Gastrocnemius medialis (tissue), 4 donors: ENCODE results near the gene GPR157. TPM values are rescaled to one million over a fixed set of nuclear protein-coding genes. Genes with fewer than 3 reads are reported as not detected.

Source experiments
- ATAC-seq, 2 donors: fragments of 150-250 bp; one replicate each; pipeline ENCODE4 v1.9.1; 2016
- DNase-seq, 2 donors: peaks; one replicate each; pipeline ENCODE4 v3.0.0-alpha.2; 2019
- H3K27ac ChIP-seq, 4 donors: fragments of 200-600 bp; sonication (generic); 1 replicate in 1 of 4; 2 replicates in 3 of 4; pipeline ENCODE4 v1.5.1; 2016 to 2018; ENCODE audit warnings: mild to moderate bottlenecking in 2 of 4, moderate library complexity in 1 of 4
- H3K27me3 ChIP-seq, 3 donors: fragments of 200-600 bp; sonication (generic) in 2 of 3; 1 replicate in 1 of 3; 2 replicates in 2 of 3; pipeline versions ENCODE4 v1.5.1 to v1.6.0; 2016 to 2019; ENCODE audit warnings: mild to moderate bottlenecking in 1 of 3, moderate library complexity in 1 of 3
- H3K36me3 ChIP-seq, 2 donors: fragments of 200-600 bp; sonication (generic) in 1 of 2; one replicate each; pipeline ENCODE4 v1.5.1; 2017 to 2018
- H3K4me1 ChIP-seq, 2 donors: fragments of 200-600 bp; sonication (generic) in 1 of 2; one replicate each; pipeline ENCODE4 v1.5.1; 2016 to 2017; ENCODE audit warnings: mild to moderate bottlenecking in 2 of 2
- H3K4me3 ChIP-seq, 4 donors: fragments of 200-600 bp; sonication (generic) in 3 of 4; 1 replicate in 1 of 4; 2 replicates in 3 of 4; pipeline ENCODE4 v1.5.1; 2016 to 2019; ENCODE audit warnings: mild to moderate bottlenecking in 2 of 4
- H3K9me3 ChIP-seq, 3 donors: fragments of 200-600 bp; sonication (generic) in 2 of 3; 1 replicate in 1 of 3; 2 replicates in 2 of 3; pipeline ENCODE4 v1.5.1; 2016 to 2019
- POLR2A ChIP-seq, 2 donors: fragments of 450-650 bp; IDR thresholded peaks; one replicate each; pipeline ENCODE4 v1.6.1; 2017; ENCODE audit warnings: antibody characterized with exemption in 2 of 2, mild to moderate bottlenecking in 2 of 2, moderate library complexity in 2 of 2
- in situ Hi-C, 4 donors: fragments of 200-750 bp; cut with MboI; loops; one replicate each; pipeline versions ENCODE4 v1.15.0 to v1.8.0; 2017; ENCODE audit warnings: low sequenced_read_pairs in 4 of 4
- intact Hi-C: fragments of 100-400 bp; cut with DNase I; formaldehyde crosslinking; loops from one replicate; pipeline ENCODE4 v1.15.1; 2023; ENCODE audit warnings: low total_unique reads
- total RNA-seq, 4 donors: library from RNA; depleted of rRNA; stranded (reverse); fragments of >200 nt; gene quantifications; one replicate each; pipeline versions ENCODE4 v1.1.0 to v1.2.3, GENCODE V29; 2016
- TF ChIP-seq, protein P1 (sequence below), 5 experiments: fragments of 450-650 bp in 3 of 5; fragments of 200-600 bp in 2 of 5; sonication (generic) in 2 of 5; IDR thresholded peaks in 4 of 5; conservative IDR thresholded peaks in 1 of 5; 1 replicate in 4 of 5; 2 replicates in 1 of 5; pipeline ENCODE4 v1.5.1; 2016 to 2019; ENCODE audit warnings: antibody characterized with exemption in 5 of 5, mild to moderate bottlenecking in 3 of 5, moderate library complexity in 3 of 5

The GPR157 gene
- total RNA-seq, 4 donors from 2014 or later, result 12.9 to 38.1 (median 18.9) TPM

DNA sequence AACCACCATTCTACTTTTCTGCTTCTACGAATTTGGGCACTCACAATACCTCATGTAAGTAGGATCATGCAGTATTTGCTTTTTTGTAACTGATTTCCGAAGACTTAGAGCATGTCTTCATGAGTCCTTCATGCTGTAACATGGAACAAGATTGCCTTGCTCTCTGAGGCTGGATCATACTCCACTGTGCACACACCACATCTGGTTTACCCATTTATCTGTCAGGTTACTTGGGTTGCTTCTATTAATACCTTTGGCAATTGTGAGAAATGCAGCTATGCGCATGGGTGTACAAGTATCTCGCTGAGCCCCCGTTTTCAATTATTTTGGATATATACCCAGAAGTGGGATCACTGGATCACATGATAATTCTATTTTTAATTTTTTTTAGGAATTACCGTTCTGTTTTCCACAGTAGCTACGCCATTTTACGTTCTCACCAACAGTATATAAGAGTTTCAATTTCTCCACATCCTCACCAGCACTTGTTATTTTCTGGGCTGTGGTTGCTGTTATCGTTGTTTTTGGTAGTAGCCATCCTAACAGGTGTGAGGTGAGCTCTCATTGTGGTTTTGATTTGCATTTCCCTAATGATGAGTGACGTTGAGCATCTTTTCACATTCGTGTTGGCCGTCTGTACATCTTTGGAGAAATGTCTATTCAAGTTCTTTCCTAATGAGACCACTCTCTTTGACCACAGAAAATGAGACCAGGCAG, 48.8 kb downstream of the GPR157 start:
- in situ Hi-C loops (no loop called here), intact Hi-C loops (no loop called here)
- H3K4me3 ChIP-seq, result no peak overlapping the region
- H3K4me1 ChIP-seq, result peaks cover 6 to 12% of the 10 kb centered on the region in 2 donors
- no peak for TF ChIP-seq POLR2A (IDR thresholded peaks at IDR 0.05)
- TF ChIP-seq, protein P1, sequence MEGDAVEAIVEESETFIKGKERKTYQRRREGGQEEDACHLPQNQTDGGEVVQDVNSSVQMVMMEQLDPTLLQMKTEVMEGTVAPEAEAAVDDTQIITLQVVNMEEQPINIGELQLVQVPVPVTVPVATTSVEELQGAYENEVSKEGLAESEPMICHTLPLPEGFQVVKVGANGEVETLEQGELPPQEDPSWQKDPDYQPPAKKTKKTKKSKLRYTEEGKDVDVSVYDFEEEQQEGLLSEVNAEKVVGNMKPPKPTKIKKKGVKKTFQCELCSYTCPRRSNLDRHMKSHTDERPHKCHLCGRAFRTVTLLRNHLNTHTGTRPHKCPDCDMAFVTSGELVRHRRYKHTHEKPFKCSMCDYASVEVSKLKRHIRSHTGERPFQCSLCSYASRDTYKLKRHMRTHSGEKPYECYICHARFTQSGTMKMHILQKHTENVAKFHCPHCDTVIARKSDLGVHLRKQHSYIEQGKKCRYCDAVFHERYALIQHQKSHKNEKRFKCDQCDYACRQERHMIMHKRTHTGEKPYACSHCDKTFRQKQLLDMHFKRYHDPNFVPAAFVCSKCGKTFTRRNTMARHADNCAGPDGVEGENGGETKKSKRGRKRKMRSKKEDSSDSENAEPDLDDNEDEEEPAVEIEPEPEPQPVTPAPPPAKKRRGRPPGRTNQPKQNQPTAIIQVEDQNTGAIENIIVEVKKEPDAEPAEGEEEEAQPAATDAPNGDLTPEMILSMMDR (IDR thresholded peaks at IDR 0.05 in 4 of 5, conservative IDR thresholded peaks at IDR 0.05 in 1 of 5), result no peak
- H3K27me3 ChIP-seq, result no peaks in the 10 kb centered on the region
- no peak overlapping the region for H3K27ac ChIP-seq
- no peaks in the 10 kb centered on the region for H3K36me3 ChIP-seq
- H3K9me3 ChIP-seq, result no peaks in the 10 kb centered on the region
- peak in 1 of 2 donors; percentile 36 for ATAC-seq
- no peak for DNase-seq

DNA sequence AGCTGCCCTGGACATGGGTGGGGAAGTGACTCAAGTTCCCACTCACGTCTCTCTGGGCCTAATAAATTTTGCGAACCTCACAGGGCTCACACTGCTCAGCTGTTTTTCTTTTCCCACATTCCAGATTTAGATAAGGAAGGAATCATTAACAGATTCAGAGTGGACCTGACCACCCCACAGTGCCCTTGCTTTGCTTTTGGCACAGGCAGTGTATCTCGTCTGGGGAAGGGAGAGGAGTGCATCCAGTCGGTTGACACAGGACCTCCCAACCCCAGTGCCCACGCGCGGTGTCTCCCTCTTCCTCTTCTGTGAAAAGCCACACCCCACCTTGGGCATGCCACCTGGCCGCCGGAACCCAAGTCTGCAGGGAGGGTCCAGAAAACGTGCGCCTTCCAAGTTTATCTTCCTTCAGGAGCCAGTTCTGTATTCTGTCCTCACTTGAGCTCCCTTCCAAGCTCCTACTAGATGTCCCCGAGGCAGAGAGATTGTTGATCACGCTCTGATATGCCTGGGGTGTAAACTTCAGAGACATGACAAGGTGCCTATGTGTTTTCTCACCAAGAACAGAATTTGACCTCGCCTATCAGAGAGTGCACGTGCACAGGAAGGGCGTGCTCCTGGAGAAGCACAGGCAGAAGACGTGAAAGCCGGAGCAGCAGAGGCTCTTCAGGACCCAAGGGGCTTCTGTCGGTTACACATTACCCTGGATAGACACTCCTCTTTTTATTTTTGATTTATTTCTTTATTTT, 50.0 kb downstream of the GPR157 start:
- no peaks in the 10 kb centered on the region for H3K27me3 ChIP-seq
- intact Hi-C loops, result no loop called here
- DNase-seq (no peak), ATAC-seq (peak in 1 of 2 donors; percentile 23)
- H3K4me1 ChIP-seq, result peaks cover 6 to 12% of the 10 kb centered on the region in 2 donors
- no peak overlapping the region for H3K4me3 ChIP-seq
- no peak for TF ChIP-seq POLR2A (IDR thresholded peaks at IDR 0.05)
- TF ChIP-seq, protein P1 (IDR thresholded peaks at IDR 0.05 in 4 of 5, conservative IDR thresholded peaks at IDR 0.05 in 1 of 5), result no peak
- H3K27ac ChIP-seq, result no peak overlapping the region
- in situ Hi-C loops, result no loop called here
- H3K36me3 ChIP-seq, result no peaks in the 10 kb centered on the region
- H3K9me3 ChIP-seq, result no peaks in the 10 kb centered on the region

DNA sequence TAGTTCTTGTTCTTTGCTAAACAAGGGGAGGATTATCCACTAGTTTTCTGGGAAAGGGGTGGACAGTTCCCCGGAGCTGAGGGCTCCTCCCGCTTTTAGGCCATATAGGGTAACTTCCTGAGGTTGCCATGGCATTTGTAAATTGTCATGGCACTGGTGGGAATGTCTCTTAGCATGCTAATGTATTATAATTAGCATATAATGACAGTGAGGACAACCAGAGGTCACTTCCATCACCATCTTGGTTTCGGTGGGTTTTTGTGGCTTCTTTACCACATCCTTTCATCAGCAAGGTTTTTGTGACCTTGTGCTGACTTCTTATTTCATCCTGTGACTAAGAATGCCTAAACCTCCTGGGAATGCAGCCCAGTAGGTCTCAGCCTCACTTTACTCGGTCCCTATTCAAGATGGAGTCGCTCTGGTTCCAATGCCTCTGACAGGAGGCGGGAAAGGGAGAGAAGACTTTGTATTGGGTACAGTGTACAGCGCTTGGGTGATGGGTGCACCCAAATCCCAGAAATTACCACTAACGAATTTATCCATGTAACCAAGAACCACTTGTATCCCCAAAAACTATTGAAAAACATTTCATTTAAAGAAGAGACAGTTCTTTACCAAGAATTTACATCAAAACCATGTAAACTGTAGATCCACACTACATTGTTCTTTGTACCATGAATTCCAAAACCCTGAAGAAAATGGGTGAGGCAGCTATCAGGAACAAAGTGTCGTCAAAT, 50.7 kb downstream of the GPR157 start:
- H3K4me3 ChIP-seq, result no peak overlapping the region
- in situ Hi-C loops, result no loop called here
- TF ChIP-seq POLR2A (IDR thresholded peaks at IDR 0.05), result no peak
- TF ChIP-seq, protein P1 (IDR thresholded peaks at IDR 0.05 in 4 of 5, conservative IDR thresholded peaks at IDR 0.05 in 1 of 5), result no peak
- H3K27me3 ChIP-seq, result no peaks in the 10 kb centered on the region
- intact Hi-C loops, result no loop called here
- H3K27ac ChIP-seq, result no peak overlapping the region
- no peaks in the 10 kb centered on the region for H3K9me3 ChIP-seq
- no peak for DNase-seq
- no peak for ATAC-seq
- no peaks in the 10 kb centered on the region for H3K36me3 ChIP-seq
- peaks cover 6 to 12% of the 10 kb centered on the region in 2 donors for H3K4me1 ChIP-seq

DNA sequence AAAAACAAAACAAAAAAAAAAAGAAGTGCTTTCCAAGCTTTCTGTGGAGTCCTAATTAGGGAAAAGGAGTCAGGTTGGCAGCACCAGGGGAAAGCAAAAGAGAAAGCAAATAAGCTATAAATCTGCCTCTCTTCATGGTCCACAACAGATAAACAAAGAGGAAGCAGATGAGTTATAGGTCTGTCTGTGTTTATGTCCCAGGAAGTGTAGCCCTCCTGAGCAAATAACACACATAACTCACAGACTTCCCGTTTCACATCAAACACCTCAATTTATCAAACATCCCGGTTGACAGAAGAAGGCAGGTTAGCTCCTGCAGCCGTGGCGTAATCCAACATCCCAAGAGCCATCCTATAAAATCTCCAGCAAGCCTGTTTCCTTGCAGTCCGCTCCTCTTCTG, 53.9 kb downstream of the GPR157 start:
- Histone ChIP-seq H3K4me3 (no peak overlapping the region), H3K36me3 (no peaks in the 10 kb centered on the region), H3K27me3 (no peaks in the 10 kb centered on the region), H3K9me3 (no peaks in the 10 kb centered on the region), H3K27ac (no peak overlapping the region), H3K4me1 (peaks cover 10 to 12% of the 10 kb centered on the region in 2 donors)
- ATAC-seq (no peak), DNase-seq (no peak)
- TF ChIP-seq, protein P1 (IDR thresholded peaks at IDR 0.05 in 4 of 5, conservative IDR thresholded peaks at IDR 0.05 in 1 of 5), result no peak
- TF ChIP-seq POLR2A (IDR thresholded peaks at IDR 0.05), result no peak
- in situ Hi-C loops (no loop called here), intact Hi-C loops (no loop called here)
